Mesenchymal stem cell (in vitro differentiated cells and primary cell): Measurements from ENCODE around the gene SFXN5.

Source experiments
- DNase-seq: peaks from one replicate; pipeline ENCODE4 v3.0.0-alpha.2; 2013
- H2AFZ ChIP-seq: one replicate; pipeline ENCODE4 v1.6.1; 2013; ENCODE audit warnings: low read depth, mild to moderate bottlenecking, control low read depth, inconsistent platforms, low read length, moderate library complexity
- H2AK5ac ChIP-seq: 2 replicates; pipeline ENCODE4 v1.6.1; 2013; ENCODE audit warnings: low read length, moderate library complexity, mild to moderate bottlenecking, inconsistent platforms; ENCODE audit not compliant: severe bottlenecking
- H2BK120ac ChIP-seq: one replicate; pipeline ENCODE4 v1.6.1; 2013; ENCODE audit warnings: low read depth, mild to moderate bottlenecking, inconsistent platforms, low read length, moderate library complexity
- H2BK12ac ChIP-seq, 2 experiments: one replicate each; pipeline ENCODE4 v1.6.1; 2013; ENCODE audit warnings: inconsistent platforms in 2 of 2, low read length in 2 of 2, mild to moderate bottlenecking in 2 of 2, moderate library complexity in 2 of 2, control low read depth in 1 of 2
- H2BK15ac ChIP-seq: one replicate; pipeline ENCODE4 v1.6.1; 2013; ENCODE audit warnings: mild to moderate bottlenecking, low read depth, inconsistent platforms; ENCODE audit not compliant: poor library complexity, severe bottlenecking
- H2BK5ac ChIP-seq: 2 replicates; pipeline ENCODE4 v1.6.1; 2013; ENCODE audit warnings: low read depth, mild to moderate bottlenecking, low read length, control low read depth, inconsistent platforms; ENCODE audit not compliant: poor library complexity, severe bottlenecking
- H3K14ac ChIP-seq, 2 experiments: one replicate each; pipeline ENCODE4 v1.6.1; 2013; ENCODE audit warnings: inconsistent platforms in 2 of 2, low read length in 2 of 2, control low read depth in 1 of 2, mild to moderate bottlenecking in 1 of 2, moderate library complexity in 1 of 2
- H3K18ac ChIP-seq, 2 experiments: one replicate each; pipeline ENCODE4 v1.6.1; 2013; ENCODE audit warnings: inconsistent platforms in 2 of 2, low read length in 2 of 2, control low read depth in 1 of 2, low read depth in 1 of 2, mild to moderate bottlenecking in 1 of 2
- H3K23ac ChIP-seq, 2 experiments: one replicate each; pipeline ENCODE4 v1.6.1; 2013; ENCODE audit warnings: inconsistent platforms in 2 of 2, low read length in 2 of 2, mild to moderate bottlenecking in 2 of 2, moderate library complexity in 2 of 2, control low read depth in 1 of 2
- H3K27ac ChIP-seq: 2 replicates; pipeline ENCODE4 v1.5.1; 2013; ENCODE audit warnings: mild to moderate bottlenecking, moderate library complexity, low read length, control low read depth, inconsistent platforms; ENCODE audit not compliant: poor library complexity, severe bottlenecking
- H3K27me3 ChIP-seq, 2 experiments: 2 replicates each; pipeline versions ENCODE4 v1.6.1 to v1.7.0; 2013; ENCODE audit warnings: low read length in 2 of 2, mild to moderate bottlenecking in 2 of 2, moderate library complexity in 2 of 2, control low read depth in 1 of 2, inconsistent platforms in 1 of 2; ENCODE audit not compliant: control insufficient read depth in 1 of 2, insufficient read depth in 1 of 2
- H3K36me3 ChIP-seq, 2 experiments: 2 replicates each; pipeline versions ENCODE4 v1.6.1 to v1.7.0; 2013; ENCODE audit warnings: low read length in 2 of 2, control low read depth in 1 of 2, inconsistent platforms in 1 of 2, low read depth in 1 of 2, mild to moderate bottlenecking in 1 of 2; ENCODE audit not compliant: insufficient read depth in 2 of 2, control insufficient read depth in 1 of 2
- H3K4ac ChIP-seq, 2 experiments: one replicate each; pipeline ENCODE4 v1.6.1; 2013; ENCODE audit warnings: inconsistent platforms in 2 of 2, low read length in 2 of 2, mild to moderate bottlenecking in 2 of 2, moderate library complexity in 2 of 2, control low read depth in 1 of 2, low read depth in 1 of 2
- H3K4me1 ChIP-seq: 2 replicates; pipeline ENCODE4 v1.6.1; 2013; ENCODE audit warnings: low read depth, low read length, control low read depth; ENCODE audit not compliant: control insufficient read depth, insufficient read depth
- H3K4me2 ChIP-seq: 2 replicates; pipeline ENCODE4 v1.6.1; 2013; ENCODE audit warnings: low read length, mild to moderate bottlenecking, inconsistent platforms; ENCODE audit not compliant: poor library complexity, severe bottlenecking
- H3K4me3 ChIP-seq, 2 experiments: 2 replicates each; pipeline versions ENCODE4 v1.5.1 to v1.7.0; 2013; ENCODE audit warnings: low read length in 2 of 2, mild to moderate bottlenecking in 2 of 2, control low read depth in 1 of 2, low read depth in 1 of 2; ENCODE audit not compliant: insufficient read depth in 1 of 2
- H3K79me1 ChIP-seq: replicated peaks from 2 replicates; pipeline ENCODE4 v1.6.1; 2013; ENCODE audit warnings: mild to moderate bottlenecking, control low read depth, low read length, inconsistent platforms; ENCODE audit not compliant: poor library complexity, severe bottlenecking
- H3K9ac ChIP-seq: 2 replicates; pipeline ENCODE4 v1.7.0; 2013; ENCODE audit warnings: mild to moderate bottlenecking, low read length, moderate library complexity
- H3K9me3 ChIP-seq: 2 replicates; pipeline ENCODE4 v1.7.0; 2013; ENCODE audit warnings: mild to moderate bottlenecking, low read length; ENCODE audit not compliant: control insufficient read depth
- H4K8ac ChIP-seq: one replicate; pipeline ENCODE4 v1.6.1; 2013; ENCODE audit warnings: inconsistent platforms, mild to moderate bottlenecking, low read length, moderate library complexity
- H4K91ac ChIP-seq: one replicate; pipeline ENCODE4 v1.6.1; 2013; ENCODE audit warnings: mild to moderate bottlenecking, low read length, inconsistent platforms
- WGBS: methylation state at CpG from one replicate; pipeline ENCODE4 v1.1.7; 2013; ENCODE audit warnings: mixed read lengths; 5-methylcytosine and 5-hydroxymethylcytosine counted together

The SFXN5 gene

DNA sequence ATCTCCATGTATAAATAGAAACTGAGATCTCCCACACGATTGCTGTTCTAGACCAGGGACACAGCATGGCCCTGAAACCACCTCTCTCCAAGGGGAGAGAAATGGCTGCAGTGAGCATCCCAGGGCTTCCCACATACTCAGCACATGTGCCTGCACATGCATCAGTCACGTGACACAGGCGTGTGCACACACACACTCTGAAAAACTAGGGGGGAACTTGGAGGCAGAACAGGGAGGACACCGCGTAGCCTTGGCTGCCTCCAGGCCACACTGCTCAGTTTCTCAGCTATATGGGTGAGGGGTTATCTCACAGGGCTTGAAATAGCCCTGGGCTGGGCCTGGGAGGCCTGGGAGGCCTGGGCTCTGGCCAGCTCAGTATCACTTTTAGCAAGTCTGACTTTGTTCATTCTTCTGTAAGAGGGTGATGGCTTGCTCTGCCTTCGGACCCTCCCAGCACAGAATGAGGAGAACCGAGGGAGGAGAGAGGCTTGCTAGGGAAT lies 87.3 kb downstream of the SFXN5 start:
- Histone ChIP-seq H3K79me1 (no peaks in the 10 kb centered on the region), H2BK5ac (no peak overlapping the region), H2BK12ac (no peak overlapping the region), H4K91ac (no peak overlapping the region), H3K9me3 (no peaks in the 10 kb centered on the region), H3K4me3 (no peak overlapping the region), H3K4me2 (no peak overlapping the region), H3K14ac (no peak overlapping the region), H3K27me3 (no peaks in the 10 kb centered on the region), H3K27ac (no peak overlapping the region), H2BK15ac (no peak overlapping the region), H2AK5ac (no peak overlapping the region), H2AFZ (no peak overlapping the region), H2BK120ac (no peak overlapping the region), H3K36me3 (peaks cover 33 to 48% of the 10 kb centered on the region in 2 experiments), H3K23ac (no peak overlapping the region), H3K4ac (no peak overlapping the region), H4K8ac (no peak overlapping the region), H3K4me1 (peaks cover 6% of the 10 kb centered on the region), H3K18ac (no peak overlapping the region), H3K9ac (no peak overlapping the region)
- WGBS: 86% methylated on average over 7 of the region's 7 CpGs
- DNase-seq: no peak

DNA sequence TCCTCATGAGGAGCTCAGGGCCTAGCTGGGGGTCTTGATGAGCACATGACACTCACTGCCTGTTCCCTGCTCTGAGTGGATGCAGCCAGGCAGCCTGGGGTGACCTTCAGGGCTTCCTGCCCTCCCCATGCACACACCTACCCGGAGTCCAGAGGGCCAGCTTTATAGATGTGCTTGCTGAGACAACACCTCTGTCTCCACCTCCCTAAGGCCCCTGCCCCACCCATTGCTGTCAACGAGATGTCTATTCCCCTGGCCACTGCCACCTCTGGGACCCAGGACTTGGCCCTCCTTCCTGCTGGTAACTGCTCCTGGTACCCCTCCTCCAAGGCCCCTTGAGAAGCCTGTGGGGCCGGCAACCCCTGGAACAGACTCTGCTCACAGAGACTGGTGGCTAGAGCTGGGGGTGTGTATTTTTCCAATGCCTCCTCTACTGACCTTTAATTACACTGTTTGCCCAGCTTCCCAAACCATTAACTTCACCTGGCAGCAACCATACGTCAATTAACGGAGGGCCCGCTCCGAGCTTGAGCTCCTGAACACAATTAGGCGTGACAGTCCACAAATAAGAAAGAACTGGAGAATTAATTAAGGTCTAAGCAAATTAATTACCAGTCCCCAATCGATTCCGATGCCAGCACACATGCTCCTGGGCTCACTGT lies 87.9 kb downstream of the SFXN5 start:
- H2BK12ac ChIP-seq: no peak overlapping the region
- no peak overlapping the region for H3K18ac ChIP-seq
- no peak overlapping the region for H2BK120ac ChIP-seq
- H2BK15ac ChIP-seq: no peak overlapping the region
- WGBS: 94% methylated on average over 10 of the region's 10 CpGs
- no peak for DNase-seq
- no peaks in the 10 kb centered on the region for H3K27me3 ChIP-seq
- no peaks in the 10 kb centered on the region for H3K9me3 ChIP-seq
- H2AK5ac ChIP-seq: no peak overlapping the region
- H3K14ac ChIP-seq: no peak overlapping the region
- no peak overlapping the region for H4K91ac ChIP-seq
- no peaks in the 10 kb centered on the region for H3K79me1 ChIP-seq
- no peak overlapping the region for H2BK5ac ChIP-seq
- H3K27ac ChIP-seq: no peak overlapping the region
- H3K4me2 ChIP-seq: no peak overlapping the region
- H3K4me3 ChIP-seq: no peak overlapping the region
- no peak overlapping the region for H3K23ac ChIP-seq
- no peak overlapping the region for H4K8ac ChIP-seq
- no peak overlapping the region for H3K4ac ChIP-seq
- H2AFZ ChIP-seq: no peak overlapping the region
- H3K9ac ChIP-seq: no peak overlapping the region
- H3K4me1 ChIP-seq: peaks cover 6% of the 10 kb centered on the region
- H3K36me3 ChIP-seq: peaks cover 33 to 43% of the 10 kb centered on the region in 2 experiments

DNA sequence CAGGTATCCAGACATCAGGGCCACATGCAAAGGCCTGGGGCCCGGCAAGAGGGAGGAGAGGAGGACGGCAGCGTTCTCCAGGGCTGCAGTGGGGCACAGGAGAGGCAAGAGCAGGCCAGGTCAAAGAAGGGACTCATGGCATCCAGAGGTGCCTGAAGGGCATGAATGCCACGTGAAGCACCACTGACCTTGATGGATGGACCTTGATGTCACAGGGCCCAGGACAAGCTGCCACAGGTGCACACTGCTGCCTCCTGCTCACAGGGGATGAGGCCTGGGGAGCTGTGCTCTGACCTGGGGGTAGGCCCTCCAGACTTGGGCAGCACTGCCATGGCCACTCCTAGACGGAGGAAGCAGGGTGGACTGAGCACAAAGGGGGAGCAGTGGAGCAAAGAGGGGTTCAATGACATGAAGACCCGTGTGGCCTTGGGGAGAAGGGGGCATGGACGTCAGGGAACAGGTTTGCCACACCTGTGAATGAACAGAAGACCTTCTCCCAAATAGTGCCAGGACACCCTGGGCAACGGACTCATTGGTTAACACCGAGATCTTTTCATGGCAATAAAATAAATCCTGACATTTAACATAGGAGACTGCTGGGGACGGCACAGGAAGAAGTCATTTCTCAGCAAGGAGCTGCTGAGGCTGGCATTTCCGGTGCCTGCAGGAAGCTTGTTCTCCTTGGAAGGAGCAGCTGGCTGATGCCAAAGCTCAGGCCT lies 88.6 kb downstream of the SFXN5 start:
- no peak for DNase-seq
- Histone ChIP-seq H3K4me1 (peaks cover 6% of the 10 kb centered on the region), H3K79me1 (no peaks in the 10 kb centered on the region), H3K9me3 (no peaks in the 10 kb centered on the region), H2BK15ac (no peak overlapping the region), H3K18ac (no peak overlapping the region), H4K91ac (no peak overlapping the region), H3K4me2 (no peak overlapping the region), H2BK12ac (no peak overlapping the region), H2AK5ac (no peak overlapping the region), H3K14ac (no peak overlapping the region), H3K27me3 (no peaks in the 10 kb centered on the region), H3K23ac (no peak overlapping the region), H3K9ac (no peak overlapping the region), H3K4ac (no peak overlapping the region), H3K27ac (no peak overlapping the region), H2AFZ (no peak overlapping the region), H3K36me3 (peaks cover 31 to 38% of the 10 kb centered on the region in 2 experiments), H2BK120ac (no peak overlapping the region), H2BK5ac (no peak overlapping the region), H4K8ac (no peak overlapping the region), H3K4me3 (no peak overlapping the region)
- WGBS: 97% methylated on average over 11 of the region's 11 CpGs

DNA sequence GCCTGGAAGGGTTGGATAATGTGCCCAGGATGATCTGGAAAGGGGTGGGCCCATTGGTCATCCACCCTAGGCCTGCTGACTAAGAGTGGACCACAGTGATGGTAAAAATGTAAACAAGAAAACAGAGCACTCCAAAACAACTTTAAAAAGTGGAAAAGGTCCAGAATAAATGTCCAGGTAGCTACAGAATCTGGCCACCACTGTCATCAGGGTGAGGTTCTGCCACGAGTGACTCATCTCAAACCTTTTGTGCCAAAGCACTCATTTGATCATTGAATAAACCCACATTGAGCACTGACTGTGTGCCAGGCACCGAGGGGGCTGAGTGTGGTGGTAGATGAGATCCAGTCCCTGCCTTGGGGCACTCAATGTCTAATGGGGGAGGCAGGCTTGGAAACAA lies 89.3 kb downstream of the SFXN5 start:
- H3K4me3 ChIP-seq: no peak overlapping the region
- H4K8ac ChIP-seq: no peak overlapping the region
- no peak overlapping the region for H3K14ac ChIP-seq
- H2BK15ac ChIP-seq: no peak overlapping the region
- no peak overlapping the region for H3K23ac ChIP-seq
- no peak for DNase-seq
- H3K79me1 ChIP-seq: no peaks in the 10 kb centered on the region
- H3K27me3 ChIP-seq: no peaks in the 10 kb centered on the region
- no peak overlapping the region for H3K9ac ChIP-seq
- H3K36me3 ChIP-seq: peaks cover 27 to 36% of the 10 kb centered on the region in 2 experiments
- 96% methylated on average over 2 of the region's 2 CpGs for WGBS
- no peak overlapping the region for H2BK12ac ChIP-seq
- H3K27ac ChIP-seq: no peak overlapping the region
- H2AK5ac ChIP-seq: no peak overlapping the region
- no peak overlapping the region for H3K4me2 ChIP-seq
- peaks cover 6% of the 10 kb centered on the region for H3K4me1 ChIP-seq
- H3K9me3 ChIP-seq: no peaks in the 10 kb centered on the region
- H2AFZ ChIP-seq: no peak overlapping the region
- no peak overlapping the region for H2BK5ac ChIP-seq
- no peak overlapping the region for H2BK120ac ChIP-seq
- H4K91ac ChIP-seq: no peak overlapping the region
- no peak overlapping the region for H3K18ac ChIP-seq
- H3K4ac ChIP-seq: no peak overlapping the region
